SK-N-SH (cell line): Measurements from ENCODE around the gene ZNF213. TPM values are rescaled to one million over a fixed set of nuclear protein-coding genes. Genes with fewer than 3 reads are reported as not detected.

Experiments
- CTCF ChIA-PET: fragments of 300-600, 350-600 bp; formaldehyde crosslinking; extraction: SDS; loops from one replicate; lab custom pipeline; 2021; lab: Yijun Ruan, JAX
- POLR2A ChIA-PET: fragments of 350-600 bp; sonication (Branson Sonifier 250); formaldehyde crosslinking; extraction: SDS; loops from one replicate; lab custom pipeline; 2020; ENCODE audit warnings: antibody characterized with exemption, inconsistent platforms; lab: Yijun Ruan, JAX
- DNase-seq: peaks from one replicate; pipeline ENCODE4 v3.0.0; 2012
- H2AFZ ChIP-seq: fragments of 200-600 bp; sonication (generic); 2 replicates; pipeline ENCODE4 v1.8.1; 2016; ENCODE audit warnings: antibody characterized with exemption, mild to moderate bottlenecking, low read depth
- H3F3A ChIP-seq: fragments of 200-600 bp; sonication (generic); replicated peaks from 2 replicates; pipeline ENCODE3; 2016; ENCODE audit warnings: antibody characterized with exemption, mild to moderate bottlenecking; ENCODE audit not compliant: insufficient read depth
- H3K27ac ChIP-seq, 2 experiments: fragments of 200-500 bp in 1 of 2; fragments of 200-600 bp in 1 of 2; sonication (Bioruptor generic) in 1 of 2; sonication (generic), shearing (Covaris generic) in 1 of 2; 2 replicates each; pipeline versions ENCODE4 v1.5.1 to v1.6.1; 2014 to 2016; ENCODE audit warnings: low read depth in 2 of 2, inconsistent platforms in 1 of 2, low read length in 1 of 2, mild to moderate bottlenecking in 1 of 2, mixed read lengths in 1 of 2
- H3K27me3 ChIP-seq: fragments of 200-600 bp; sonication (generic), shearing (Covaris generic); 2 replicates; pipeline ENCODE4 v1.6.1; 2016; ENCODE audit warnings: mixed run types; ENCODE audit not compliant: insufficient read depth
- H3K36me3 ChIP-seq, 2 experiments: fragments of 200-500 bp in 1 of 2; fragments of 200-600 bp in 1 of 2; sonication (Bioruptor generic) in 1 of 2; sonication (generic) in 1 of 2; replicated peaks in 1 of 2; 2 replicates each; pipeline versions ENCODE3 to v1.5.1; 2014 to 2016; ENCODE audit warnings: low read length in 1 of 2, mild to moderate bottlenecking in 1 of 2; ENCODE audit not compliant: insufficient read depth in 2 of 2, control insufficient read depth in 1 of 2
- H3K4me1 ChIP-seq, 2 experiments: fragments of 200-500 bp in 1 of 2; fragments of 200-600 bp in 1 of 2; sonication (Bioruptor generic) in 1 of 2; sonication (generic), shearing (Covaris generic) in 1 of 2; 2 replicates each; pipeline versions ENCODE4 v1.5.1 to v1.6.1; 2014 to 2016; ENCODE audit warnings: low read depth in 1 of 2, low read length in 1 of 2, mixed run types in 1 of 2; ENCODE audit not compliant: insufficient read depth in 2 of 2, control insufficient read depth in 1 of 2
- H3K4me2 ChIP-seq: fragments of 200-600 bp; sonication (generic), shearing (Covaris generic); 2 replicates; pipeline ENCODE4 v1.6.1; 2017; ENCODE audit warnings: mixed run types
- H3K4me3 ChIP-seq, 2 experiments: fragments of 200-500 bp in 1 of 2; fragments of 200-600 bp in 1 of 2; sonication (Bioruptor generic) in 1 of 2; sonication (generic), shearing (Covaris generic) in 1 of 2; 2 replicates each; pipeline versions ENCODE4 v1.5.1 to v1.8.1; 2014 to 2016; ENCODE audit warnings: low read depth in 2 of 2, inconsistent platforms in 1 of 2, low read length in 1 of 2, mild to moderate bottlenecking in 1 of 2, mixed read lengths in 1 of 2, moderate library complexity in 1 of 2
- H3K79me2 ChIP-seq: fragments of 200-600 bp; sonication (generic); 2 replicates; pipeline ENCODE4 v1.8.1; 2017; ENCODE audit warnings: mild to moderate bottlenecking; ENCODE audit not compliant: insufficient read depth
- H3K9ac ChIP-seq: fragments of 200-600 bp; sonication (generic); 2 replicates; pipeline ENCODE4 v1.6.1; 2017; ENCODE audit warnings: mixed run types
- H3K9me2 ChIP-seq: fragments of 200-600 bp; sonication (generic); 2 replicates; pipeline ENCODE4 v1.6.1; 2017; ENCODE audit warnings: mixed run types
- H3K9me3 ChIP-seq: fragments of 200-600 bp; sonication (generic); 2 replicates; pipeline ENCODE4 v1.6.1; 2017; ENCODE audit warnings: mixed run types, mild to moderate bottlenecking, moderate library complexity
- H4K20me1 ChIP-seq: fragments of 200-600 bp; sonication (generic); 2 replicates; pipeline ENCODE4 v1.6.1; 2017; ENCODE audit warnings: mild to moderate bottlenecking, mixed run types; ENCODE audit not compliant: insufficient read depth
- CTCF ChIP-seq: fragments of 200-600 bp; sonication (generic); IDR thresholded peaks from 2 replicates; pipeline ENCODE4 v1.6.1; 2017; ENCODE audit warnings: antibody characterized with exemption, mild to moderate bottlenecking, moderate library complexity
- ELF1 ChIP-seq: IDR thresholded peaks from 2 replicates; pipeline ENCODE4 v1.4.0; 2012
- EP300 ChIP-seq, 2 experiments: IDR thresholded peaks; 2 replicates each; pipeline versions ENCODE4 v1.4.0 to v1.6.1; 2012; ENCODE audit warnings: borderline replicate concordance in 1 of 2, low read depth in 1 of 2, low read length in 1 of 2
- EZH2phosphoT487 ChIP-seq: fragments of 200-600 bp; sonication (generic); IDR thresholded peaks from 2 replicates; pipeline ENCODE4 v1.6.1; 2017; ENCODE audit warnings: low read depth, mixed run types, mild to moderate bottlenecking, antibody characterized with exemption, moderate library complexity, borderline replicate concordance
- MAX ChIP-seq: IDR thresholded peaks from 2 replicates; pipeline ENCODE4 v1.4.0; 2012; ENCODE audit warnings: low read depth
- MXI1 ChIP-seq: IDR thresholded peaks from 2 replicates; pipeline ENCODE4 v1.6.1; 2012; ENCODE audit warnings: mild to moderate bottlenecking, low read depth, low read length, improper control_type of control experiment
- RAD21 ChIP-seq: IDR thresholded peaks from 2 replicates; pipeline ENCODE4 v1.6.1; 2012; ENCODE audit warnings: mild to moderate bottlenecking, low read length
- REST ChIP-seq: IDR thresholded peaks from 2 replicates; pipeline ENCODE4 v1.6.1; 2012; ENCODE audit warnings: mild to moderate bottlenecking, low read depth, low read length, moderate library complexity
- SIN3A ChIP-seq: IDR thresholded peaks from 2 replicates; pipeline ENCODE4 v1.6.1; 2012; ENCODE audit warnings: low read depth, mild to moderate bottlenecking, low read length, moderate library complexity, borderline replicate concordance
- SMC3 ChIP-seq: IDR thresholded peaks from 2 replicates; pipeline ENCODE4 v1.6.1; 2012; ENCODE audit warnings: low read depth, low read length, improper control_type of control experiment
- TCF12 ChIP-seq: IDR thresholded peaks from 2 replicates; pipeline ENCODE4 v1.4.0; 2012
- WGBS: methylation state at CpG from one replicate; pipeline ENCODE4 v1.1.6; 2017; ENCODE audit warnings: low lambda C conversion rate; 5-methylcytosine and 5-hydroxymethylcytosine counted together
- polyA plus RNA-seq, 3 experiments: library from polyadenylated mRNA; depleted of rRNA; stranded (reverse); fragments of >200 nt; gene quantifications; 2 replicates each; pipeline ENCODE4 v1.2.3, GENCODE V29; 2012

The ZNF213 gene
- polyA plus RNA-seq, 1 of the 3 experiments (the other 2 are of a cell fraction): 1.1 TPM

GRCh38 chr16:3127745-3128144, 7.1 kb upstream of the ZNF213 start (continued):
- no peak for TF ChIP-seq REST
- no peak for TF ChIP-seq EP300 (IDR thresholded peaks at IDR 0.05; ENCODE audit: borderline replicate concordance in 1 of 2, low read depth in 1 of 2, low read length in 1 of 2)

GRCh38 chr16:3129137-3130131, 5.4 kb upstream of the ZNF213 start:
- WGBS: 40% methylated on average over 23 of the region's 28 CpGs
- no peak overlapping the region for H2AFZ ChIP-seq
- peak; percentile 54 for TF ChIP-seq SMC3
- TF ChIP-seq TCF12: 0 out of 2 replicates have a peak, but pooled peaks have one; percentile 16
- TF ChIP-seq SIN3A: peak; percentile 54; the same call in 1 of the 2 replicates
- TF ChIP-seq EZH2phosphoT487: no peak
- TF ChIP-seq MXI1: peak; percentile 35
- TF ChIP-seq RAD21: peak; percentile 66
- peak; percentile 60 for TF ChIP-seq ELF1
- no peak for TF ChIP-seq MAX
- peak; percentile 87 for TF ChIP-seq CTCF
- TF ChIP-seq, all 33 proteins: peak for 7
- H3K27ac ChIP-seq: peak overlapping the region; percentile 14 to 35; a peak in 3 of 4 replicates
- H3K4me3 ChIP-seq: peak overlapping the region in 1 of 2 experiments; percentile 41; a peak in 2 of 4 replicates
- CTCF ChIA-PET: interaction anchor here (0.6 to 6.0 kb wide), 42 partner anchors 8 to 723 kb away, joined by 3 to 64 read pairs (median 4); partner anchors contain the start of genes TNFRSF12A, ZNF205 and ZSCAN10
- peaks cover 4 to 7% of the 10 kb centered on the region in 2 experiments; a peak in 2 of 4 replicates for H3K4me1 ChIP-seq
- H3K9me3 ChIP-seq: no peaks in the 10 kb centered on the region
- no peak overlapping the region for H3K9ac ChIP-seq
- peaks cover 8% of the 10 kb centered on the region; the same call in 1 of the 2 replicates for H4K20me1 ChIP-seq
- peaks cover 33% of the 10 kb centered on the region for H3K79me2 ChIP-seq
- H3F3A ChIP-seq: peaks cover 46% of the 10 kb centered on the region
- DNase-seq: peak; percentile 65
- peak overlapping the region; percentile 43; the same call in 1 of the 2 replicates for H3K4me2 ChIP-seq
- H3K36me3 ChIP-seq: peaks cover 18 to 56% of the 10 kb centered on the region in 2 experiments
- no peaks in the 10 kb centered on the region for H3K27me3 ChIP-seq
- POLR2A ChIA-PET: interaction anchor here (1.4 kb wide), 1 partner anchor 70 kb away, joined by 6 read pairs; no protein-coding TSS in a partner anchor
- no peaks in the 10 kb centered on the region for H3K9me2 ChIP-seq
